ENCODE measurements around the gene CDO1.

GRCh38 chr5:115801984-115802383, 14.5 kb downstream of the CDO1 start:
- TF ChIP-seq CTCF (conservative IDR thresholded peaks at IDR 0.05; ENCODE audit: low read depth in 2 of 2) (no peak), EZH2phosphoT487 (IDR thresholded peaks at IDR 0.05; ENCODE audit: unreplicated experiment) (no peak), JUNB (IDR thresholded peaks at IDR 0.05; ENCODE audit: unreplicated experiment) (no peak), REST (IDR thresholded peaks at IDR 0.05; ENCODE audit: unreplicated experiment) (no peak), EZH2 (IDR thresholded peaks at IDR 0.05; ENCODE audit: low read depth, unreplicated experiment) (no peak), CREB1 (CRISPR knock-in tag; IDR thresholded peaks at IDR 0.05; ENCODE audit: low read depth) (no peak)

All from GM23338 (cell line).